Measurements from ENCODE around the gene SPAG6. TPM values are rescaled to one million over a fixed set of nuclear protein-coding genes. Genes with fewer than 3 reads are reported as not detected.

The SPAG6 gene
- total RNA-seq, 1 donor from 2014 or later: not detected

DNA sequence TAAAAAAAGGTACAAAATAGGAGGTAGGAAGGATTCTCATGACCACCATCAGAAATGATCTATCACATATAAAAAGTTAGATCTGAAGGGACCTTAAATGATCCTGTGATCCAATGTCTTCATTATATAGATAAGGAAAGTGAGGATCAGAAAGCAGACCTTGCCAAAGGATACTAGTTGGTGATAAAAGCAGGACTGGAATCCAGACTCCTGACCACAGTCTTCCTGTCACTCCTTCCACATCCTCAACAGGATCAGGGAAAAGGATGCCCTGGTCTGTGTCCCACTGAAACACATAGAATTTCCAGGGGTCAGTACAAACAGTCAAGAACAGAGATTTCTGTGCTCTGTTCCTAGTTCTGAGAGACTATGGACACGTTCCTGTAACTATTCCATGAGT is 97.2 kb downstream of the SPAG6 start:
- DNase-seq (ENCODE audit: low read depth) (no peak), FAIRE-seq (no peak)
- Histone ChIP-seq H3K4me3 (ENCODE audit: low read depth, low read length) (no peak overlapping the region), H3K36me3 (ENCODE audit: control insufficient read depth, insufficient read depth, low read length) (no peaks in the 10 kb centered on the region), H3K27me3 (ENCODE audit: control insufficient read depth, insufficient read depth, low read length) (no peaks in the 10 kb centered on the region)
- TF ChIP-seq, protein P1, sequence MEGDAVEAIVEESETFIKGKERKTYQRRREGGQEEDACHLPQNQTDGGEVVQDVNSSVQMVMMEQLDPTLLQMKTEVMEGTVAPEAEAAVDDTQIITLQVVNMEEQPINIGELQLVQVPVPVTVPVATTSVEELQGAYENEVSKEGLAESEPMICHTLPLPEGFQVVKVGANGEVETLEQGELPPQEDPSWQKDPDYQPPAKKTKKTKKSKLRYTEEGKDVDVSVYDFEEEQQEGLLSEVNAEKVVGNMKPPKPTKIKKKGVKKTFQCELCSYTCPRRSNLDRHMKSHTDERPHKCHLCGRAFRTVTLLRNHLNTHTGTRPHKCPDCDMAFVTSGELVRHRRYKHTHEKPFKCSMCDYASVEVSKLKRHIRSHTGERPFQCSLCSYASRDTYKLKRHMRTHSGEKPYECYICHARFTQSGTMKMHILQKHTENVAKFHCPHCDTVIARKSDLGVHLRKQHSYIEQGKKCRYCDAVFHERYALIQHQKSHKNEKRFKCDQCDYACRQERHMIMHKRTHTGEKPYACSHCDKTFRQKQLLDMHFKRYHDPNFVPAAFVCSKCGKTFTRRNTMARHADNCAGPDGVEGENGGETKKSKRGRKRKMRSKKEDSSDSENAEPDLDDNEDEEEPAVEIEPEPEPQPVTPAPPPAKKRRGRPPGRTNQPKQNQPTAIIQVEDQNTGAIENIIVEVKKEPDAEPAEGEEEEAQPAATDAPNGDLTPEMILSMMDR (IDR thresholded peaks at IDR 0.05; ENCODE audit: insufficient read depth, low read length, severe bottlenecking): no peak

DNA sequence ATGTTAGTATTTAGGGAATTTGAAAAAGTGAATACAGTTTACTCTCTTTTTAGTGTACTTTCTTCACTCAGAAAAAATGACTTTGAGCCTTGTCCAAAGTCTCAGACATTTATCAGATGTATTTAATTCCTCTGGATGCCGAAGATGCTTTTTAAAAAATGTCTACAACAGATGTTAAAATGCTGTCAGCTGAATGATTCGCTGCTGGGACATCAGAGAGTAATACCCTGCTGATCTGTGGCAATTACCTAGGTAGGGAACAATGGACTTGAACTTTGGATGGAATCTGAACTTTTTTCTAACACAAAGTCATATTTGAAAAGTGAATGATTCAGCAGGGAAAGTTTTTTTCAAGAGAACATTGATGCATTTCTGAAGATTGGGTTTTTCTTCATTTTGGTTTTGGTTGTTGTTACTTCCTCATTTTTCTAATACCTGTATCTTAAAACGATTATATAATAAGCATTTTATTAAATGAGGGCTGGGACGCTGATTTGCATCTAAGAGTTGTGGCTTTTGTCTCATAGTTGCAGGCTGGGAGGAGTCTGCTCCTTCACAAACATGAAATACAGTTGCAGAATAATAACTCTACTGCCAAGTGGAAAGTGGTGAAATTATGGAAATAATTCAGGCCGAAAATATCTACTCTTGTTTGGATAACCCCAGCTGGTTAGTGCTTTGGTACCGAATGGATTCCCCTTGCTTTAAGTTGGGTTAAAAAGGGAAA is 98.0 kb downstream of the SPAG6 start:
- H3K36me3 ChIP-seq (ENCODE audit: control insufficient read depth, insufficient read depth, low read length): no peaks in the 10 kb centered on the region
- H3K27me3 ChIP-seq (ENCODE audit: control insufficient read depth, insufficient read depth, low read length): no peaks in the 10 kb centered on the region
- DNase-seq (ENCODE audit: low read depth) (no peak), FAIRE-seq (no peak)
- no peak overlapping the region for H3K4me3 ChIP-seq (ENCODE audit: low read depth, low read length)
- TF ChIP-seq, protein P1 (IDR thresholded peaks at IDR 0.05; ENCODE audit: insufficient read depth, low read length, severe bottlenecking): no peak

DNA sequence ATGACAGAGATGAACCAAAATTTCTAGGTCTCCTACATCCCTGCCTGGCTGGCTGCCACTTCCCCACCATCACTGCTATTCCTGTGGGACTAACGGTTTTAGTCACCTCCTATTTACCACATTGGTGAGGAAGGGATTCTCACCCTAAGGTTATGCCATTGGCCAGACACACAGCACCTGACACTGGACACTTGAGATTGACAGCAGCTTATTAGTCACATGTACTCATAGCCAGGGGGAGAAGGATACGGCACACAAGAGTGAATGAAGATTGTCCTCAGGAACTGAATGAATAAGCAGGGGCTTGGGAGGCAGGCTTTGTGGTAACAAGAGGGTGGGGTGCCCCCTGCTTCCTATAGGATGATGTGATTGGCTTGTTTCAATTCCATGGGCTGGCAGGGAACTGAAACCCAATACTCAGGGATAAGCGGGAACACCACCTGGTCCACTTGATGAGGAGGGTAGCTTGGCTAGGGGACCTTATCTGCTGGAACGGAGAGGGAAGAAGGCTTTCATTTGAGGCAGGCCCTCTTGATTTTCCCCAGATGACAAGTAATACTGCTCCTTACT is 99.0 kb downstream of the SPAG6 start:
- H3K4me3 ChIP-seq (ENCODE audit: low read depth, low read length): no peak overlapping the region
- DNase-seq (ENCODE audit: low read depth) (no peak), FAIRE-seq (peak; percentile 55)
- no peaks in the 10 kb centered on the region for H3K36me3 ChIP-seq (ENCODE audit: control insufficient read depth, insufficient read depth, low read length)
- TF ChIP-seq, protein P1 (IDR thresholded peaks at IDR 0.05; ENCODE audit: insufficient read depth, low read length, severe bottlenecking): no peak
- H3K27me3 ChIP-seq (ENCODE audit: control insufficient read depth, insufficient read depth, low read length): no peaks in the 10 kb centered on the region

DNA sequence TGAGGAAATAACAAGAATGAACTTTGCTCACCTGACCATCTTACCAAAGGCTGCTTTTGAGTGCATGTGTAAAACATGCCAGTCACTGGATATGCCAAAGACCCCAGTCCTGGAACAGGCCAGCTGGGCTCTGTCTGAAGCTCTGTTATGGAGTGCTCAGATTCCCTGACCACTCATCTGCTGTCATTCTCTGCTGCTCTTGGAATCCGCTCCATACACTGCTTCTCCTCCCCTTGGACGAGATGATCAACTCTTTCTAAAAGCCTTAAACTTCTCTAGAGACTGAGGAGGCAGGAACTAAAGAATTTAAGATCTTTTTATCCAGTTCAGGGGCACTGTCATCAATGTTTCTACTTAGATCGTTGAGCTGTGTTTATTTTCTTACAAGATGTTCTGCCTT is 100.2 kb downstream of the SPAG6 start:
- TF ChIP-seq, protein P1 (IDR thresholded peaks at IDR 0.05; ENCODE audit: insufficient read depth, low read length, severe bottlenecking): no peak
- DNase-seq (ENCODE audit: low read depth): no peak
- no peaks in the 10 kb centered on the region for H3K36me3 ChIP-seq (ENCODE audit: control insufficient read depth, insufficient read depth, low read length)
- H3K27me3 ChIP-seq (ENCODE audit: control insufficient read depth, insufficient read depth, low read length): no peaks in the 10 kb centered on the region
- no peak overlapping the region for H3K4me3 ChIP-seq (ENCODE audit: low read depth, low read length)
- no peak for FAIRE-seq

DNA sequence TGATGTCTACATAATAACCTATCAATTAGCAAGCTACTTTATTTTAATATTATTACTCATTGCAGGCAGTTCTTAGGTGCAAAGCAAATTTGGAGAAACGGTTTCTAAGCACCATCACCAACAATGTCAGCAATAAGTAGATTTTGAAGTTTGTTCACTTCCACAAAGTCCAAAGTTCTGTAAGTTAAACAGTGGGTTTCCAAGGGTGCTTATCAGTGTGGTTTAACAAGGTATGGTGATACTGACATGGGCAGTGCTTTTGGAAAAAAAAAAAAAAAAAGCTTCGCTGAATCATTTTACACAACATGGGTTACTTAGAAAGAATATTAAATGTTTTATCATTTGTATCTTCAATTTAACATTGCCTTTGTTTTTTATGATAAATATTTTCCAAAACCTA is 101.8 kb downstream of the SPAG6 start:
- no peak overlapping the region for H3K4me3 ChIP-seq (ENCODE audit: low read depth, low read length)
- H3K36me3 ChIP-seq (ENCODE audit: control insufficient read depth, insufficient read depth, low read length): no peaks in the 10 kb centered on the region
- FAIRE-seq (no peak), DNase-seq (ENCODE audit: low read depth) (no peak)
- TF ChIP-seq, protein P1 (IDR thresholded peaks at IDR 0.05; ENCODE audit: insufficient read depth, low read length, severe bottlenecking): no peak
- no peaks in the 10 kb centered on the region for H3K27me3 ChIP-seq (ENCODE audit: control insufficient read depth, insufficient read depth, low read length)
